ENCODE measurements around the gene USP7. TPM values are rescaled to one million over a fixed set of nuclear protein-coding genes. Genes with fewer than 3 reads are reported as not detected.
A peak's percentile ranks its signal among the peaks of the same experiment; 100 is the strongest.

USP7 gene
- total and polyA plus RNA-seq, 2 experiments from 2014 or later = 38.0 to 40.8 TPM

GRCh38 chr16:8908810-8909468 is 54.8 kb downstream of the USP7 start:
- no peak for DNase-seq (ENCODE audit: low spot score)
- Histone ChIP-seq H3K4me1 (ENCODE audit: insufficient read depth) (peaks cover 15% of the 10 kb centered on the region), H3K9me3 (ENCODE audit: low read depth) (no peaks in the 10 kb centered on the region), H4K20me1 (ENCODE audit: insufficient read depth, poor library complexity, severe bottlenecking) (peaks cover 24% of the 10 kb centered on the region), H3K27me3 (no peaks in the 10 kb centered on the region), H3K36me3 (replicated peaks; ENCODE audit: insufficient read depth, low read depth) (peaks cover 8% of the 10 kb centered on the region), H3K4me3 (no peak overlapping the region), H3K79me2 (peaks cover 54% of the 10 kb centered on the region), H3K9me2 (replicated peaks; ENCODE audit: insufficient read depth) (no peaks in the 10 kb centered on the region), H3K4me2 (no peak overlapping the region), H3K27ac (peak overlapping the region; percentile 54), H2AFZ (no peak overlapping the region)
- TF ChIP-seq EZH2 (IDR thresholded peaks at IDR 0.05; ENCODE audit: borderline replicate concordance) (no peak), EZH2phosphoT487 (IDR thresholded peaks at IDR 0.05; ENCODE audit: low read depth, severe bottlenecking, unreplicated experiment) (no peak)
- TF ChIP-seq, protein P1, sequence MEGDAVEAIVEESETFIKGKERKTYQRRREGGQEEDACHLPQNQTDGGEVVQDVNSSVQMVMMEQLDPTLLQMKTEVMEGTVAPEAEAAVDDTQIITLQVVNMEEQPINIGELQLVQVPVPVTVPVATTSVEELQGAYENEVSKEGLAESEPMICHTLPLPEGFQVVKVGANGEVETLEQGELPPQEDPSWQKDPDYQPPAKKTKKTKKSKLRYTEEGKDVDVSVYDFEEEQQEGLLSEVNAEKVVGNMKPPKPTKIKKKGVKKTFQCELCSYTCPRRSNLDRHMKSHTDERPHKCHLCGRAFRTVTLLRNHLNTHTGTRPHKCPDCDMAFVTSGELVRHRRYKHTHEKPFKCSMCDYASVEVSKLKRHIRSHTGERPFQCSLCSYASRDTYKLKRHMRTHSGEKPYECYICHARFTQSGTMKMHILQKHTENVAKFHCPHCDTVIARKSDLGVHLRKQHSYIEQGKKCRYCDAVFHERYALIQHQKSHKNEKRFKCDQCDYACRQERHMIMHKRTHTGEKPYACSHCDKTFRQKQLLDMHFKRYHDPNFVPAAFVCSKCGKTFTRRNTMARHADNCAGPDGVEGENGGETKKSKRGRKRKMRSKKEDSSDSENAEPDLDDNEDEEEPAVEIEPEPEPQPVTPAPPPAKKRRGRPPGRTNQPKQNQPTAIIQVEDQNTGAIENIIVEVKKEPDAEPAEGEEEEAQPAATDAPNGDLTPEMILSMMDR (IDR thresholded peaks at IDR 0.05; ENCODE audit: poor library complexity) = no peak
- WGBS (ENCODE audit: low lambda C conversion rate, missing lambda C conversion rate) = 70% methylated on average over 8 of the region's 8 CpGs

DNA sequence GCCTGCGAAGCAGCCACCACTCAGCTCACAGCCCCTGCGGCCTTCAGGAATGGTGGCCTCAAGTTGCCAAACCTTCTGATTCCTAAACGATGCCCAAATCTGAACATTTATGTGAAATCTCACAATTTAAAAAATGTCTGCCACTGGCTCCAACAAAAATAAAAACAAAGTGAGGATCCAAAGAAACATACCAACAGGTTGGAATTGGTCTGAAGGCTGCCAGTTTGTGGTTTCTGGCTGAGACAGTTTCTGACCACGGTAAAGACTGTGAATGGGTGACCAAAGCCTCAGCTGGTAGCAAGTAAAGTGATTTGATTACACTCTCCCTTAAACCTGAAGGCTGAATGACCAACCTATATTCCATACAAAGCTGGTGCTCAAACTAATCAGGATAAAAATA is 56.6 kb downstream of the USP7 start:
- Histone ChIP-seq H4K20me1 (ENCODE audit: insufficient read depth, poor library complexity, severe bottlenecking) (peaks cover 18% of the 10 kb centered on the region), H3K4me1 (ENCODE audit: insufficient read depth) (peaks cover 11% of the 10 kb centered on the region), H2AFZ (no peak overlapping the region), H3K27ac (no peak overlapping the region), H3K4me2 (no peak overlapping the region), H3K9me3 (ENCODE audit: low read depth) (no peaks in the 10 kb centered on the region), H3K79me2 (peaks cover 38% of the 10 kb centered on the region), H3K9me2 (replicated peaks; ENCODE audit: insufficient read depth) (no peaks in the 10 kb centered on the region), H3K4me3 (no peak overlapping the region), H3K36me3 (replicated peaks; ENCODE audit: insufficient read depth, low read depth) (peaks cover 8% of the 10 kb centered on the region), H3K27me3 (no peaks in the 10 kb centered on the region)
- WGBS (ENCODE audit: low lambda C conversion rate, missing lambda C conversion rate) = 97% methylated on average over 4 of the region's 4 CpGs
- TF ChIP-seq EZH2 (IDR thresholded peaks at IDR 0.05; ENCODE audit: borderline replicate concordance) (no peak), EZH2phosphoT487 (IDR thresholded peaks at IDR 0.05; ENCODE audit: low read depth, severe bottlenecking, unreplicated experiment) (no peak)
- TF ChIP-seq, protein P1 (IDR thresholded peaks at IDR 0.05; ENCODE audit: poor library complexity) = no peak
- DNase-seq (ENCODE audit: low spot score) = no peak

- 91% methylated on average over 13 of the region's 14 CpGs for WGBS (ENCODE audit: low lambda C conversion rate, missing lambda C conversion rate)
- Histone ChIP-seq H3K27me3 (no peaks in the 10 kb centered on the region), H3K4me2 (no peak overlapping the region), H3K36me3 (replicated peaks; ENCODE audit: insufficient read depth, low read depth) (peaks cover 8% of the 10 kb centered on the region), H4K20me1 (ENCODE audit: insufficient read depth, poor library complexity, severe bottlenecking) (peaks cover 13% of the 10 kb centered on the region), H3K4me1 (ENCODE audit: insufficient read depth) (peaks cover 5% of the 10 kb centered on the region), H3K9me2 (replicated peaks; ENCODE audit: insufficient read depth) (no peaks in the 10 kb centered on the region), H2AFZ (no peak overlapping the region), H3K27ac (no peak overlapping the region), H3K9me3 (ENCODE audit: low read depth) (no peaks in the 10 kb centered on the region), H3K79me2 (peaks cover 38% of the 10 kb centered on the region), H3K4me3 (no peak overlapping the region)
- DNase-seq (ENCODE audit: low spot score) = no peak
- TF ChIP-seq, protein P1 (IDR thresholded peaks at IDR 0.05; ENCODE audit: poor library complexity) = peak; percentile 28
- TF ChIP-seq EZH2phosphoT487 (IDR thresholded peaks at IDR 0.05; ENCODE audit: low read depth, severe bottlenecking, unreplicated experiment) (no peak), EZH2 (IDR thresholded peaks at IDR 0.05; ENCODE audit: borderline replicate concordance) (no peak)
Observed at GRCh38 chr16:8905795-8906591, 57.7 kb downstream of the USP7 start.

All from hepatocyte (in vitro differentiated cells).